Pancreas (tissue), 10 donors: Measurements from ENCODE around the gene FOXO1. TPM values are rescaled to one million over a fixed set of nuclear protein-coding genes. Genes with fewer than 3 reads are reported as not detected.

Experiments
- ATAC-seq, 4 donors: fragments of 200-7000 bp; cut with Tn5 transposase; one replicate each; pipeline versions ENCODE4 v1.8.0 to v1.9.1; 2020; ENCODE audit warnings: mild to moderate bottlenecking in 4 of 4, moderate library complexity in 4 of 4
- DNase-seq, 6 donors: peaks; one replicate each; pipeline ENCODE4 v3.0.0-alpha.2; 2020
- FAIRE-seq: peaks from 2 replicates; lab custom pipeline; 2012; peaks lifted over from hg19 to GRCh38; lab: Jason Lieb, UNC
- H3K27ac ChIP-seq, 4 donors: fragments of 200-600 bp; sonication (generic); 1 replicate in 3 of 4; 2 replicates in 1 of 4; pipeline versions ENCODE4 v1.5.0 to v1.8.0; 2020
- H3K27me3 ChIP-seq, 4 donors: fragments of 200-600 bp; one replicate each; pipeline ENCODE4 v1.8.0; 2021
- H3K36me3 ChIP-seq, 3 donors: fragments of 200-600 bp; sonication (generic) in 1 of 3; one replicate each; pipeline versions ENCODE4 v1.5.0 to v1.8.0; 2020 to 2021
- H3K4me1 ChIP-seq, 3 donors: fragments of 200-600 bp; one replicate each; pipeline ENCODE4 v1.8.0; 2021
- H3K4me3 ChIP-seq, 4 donors: fragments of 200-600 bp; sonication (generic) in 2 of 4; one replicate each; pipeline versions ENCODE4 v1.5.0 to v1.8.0; 2020 to 2021
- H3K9me3 ChIP-seq, 4 donors: fragments of 200-600 bp; one replicate each; pipeline ENCODE4 v1.8.0; 2021
- CTCF ChIP-seq, 4 donors: fragments of 200-600 bp; sonication (generic) in 3 of 4; IDR thresholded peaks; one replicate each; pipeline versions ENCODE4 v1.5.0 to v1.8.0; 2021; ENCODE audit warnings: antibody characterized with exemption in 4 of 4
- WGBS, 2 donors: extraction: QIAGEN DNeasy Blood & Tissue Kit; methylation state at CpG; one replicate each; pipeline ENCODE4 v1.1.7; 2013; 5-methylcytosine and 5-hydroxymethylcytosine counted together
- intact Hi-C, 3 donors: fragments of 100-400 bp; cut with DNase I; formaldehyde crosslinking; loops; one replicate each; pipeline versions ENCODE4 v1.11.1 to v1.14.2; 2022
- polyA plus RNA-seq, 2 donors: library from polyadenylated mRNA; stranded (reverse); fragments of 200-250 nt; gene quantifications; one replicate each; pipeline ENCODE4 v1.2.3, GENCODE V29; 2013
- total RNA-seq, 6 donors: library from RNA; stranded (reverse); fragmentation: NEBNext Ultra II Directional in 4 of 6; extraction: Animal tissue kit (Norgen Biotek cat#: 25700) in 4 of 6; gene quantifications; one replicate each; pipeline versions ENCODE4 v1.2.1 to v1.2.4, GENCODE V29; 2021 to 2023
- donor health status: healthy with polysubstance abuse.
- donor health status: DM: no; HTN: no; CAD: no; lungs with moderate emphysema.
- donor health status: DM: no; HTN: no; CAD: no.
- donor health status: control.
- donor health status: control.
- donor health status: Bipolar disorder and iron deficiency.
- donor health status: DM: yes; HTN: yes; CAD: no.
- donor health status: DM: no; HTN: no; CAD: no.
- donor health status: DM: no; HTN: no; CAD: no.
- donor health status: DM: yes; HTN: yes; CAD: no.

The FOXO1 gene
- total and polyA plus RNA-seq, 8 donors = 3.8 to 21.9 (median 15.0) TPM

- FAIRE-seq = no peak
- no peak for DNase-seq
- WGBS, 2 donors = 79 to 85% methylated on average over 3 of the region's 3 CpGs
- Histone ChIP-seq H3K27ac (no peak overlapping the region), H3K36me3 (no peaks in the 10 kb centered on the region), H3K4me3 (no peak overlapping the region), H3K27me3 (no peaks in the 10 kb centered on the region), H3K9me3 (no peaks in the 10 kb centered on the region), H3K4me1 (peaks cover 0 to 7% (median 0%) of the 10 kb centered on the region in 3 donors)
- no peak for ATAC-seq
- no peak for TF ChIP-seq CTCF (IDR thresholded peaks at IDR 0.05)
- intact Hi-C loops = no loop called here
Observed at GRCh38 chr13:40578055-40578454, 88.4 kb downstream of the FOXO1 start.

DNA sequence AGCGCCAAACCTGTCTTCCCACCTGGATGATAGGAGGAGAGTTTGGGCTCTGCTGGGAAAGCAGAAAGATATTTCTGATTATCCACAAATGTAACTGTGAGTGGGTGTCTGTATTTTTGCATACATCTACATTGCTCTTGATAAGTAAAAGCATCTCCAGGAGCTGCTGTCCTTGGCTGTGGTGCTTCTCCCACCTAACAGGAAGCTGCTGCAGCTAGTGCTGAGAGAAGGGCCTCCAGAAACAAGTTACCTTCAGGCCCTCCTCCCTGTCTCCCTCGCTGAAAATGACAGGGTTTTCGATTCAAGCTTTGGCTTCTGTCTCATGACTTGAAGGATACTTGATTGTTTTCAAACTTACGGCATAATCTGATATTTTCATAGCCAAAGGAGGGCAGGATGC lies 90.1 kb downstream of the FOXO1 start:
- Histone ChIP-seq H3K36me3 (no peaks in the 10 kb centered on the region), H3K27ac (no peak overlapping the region), H3K4me1 (peaks cover 0 to 7% (median 4%) of the 10 kb centered on the region in 3 donors), H3K9me3 (no peaks in the 10 kb centered on the region), H3K27me3 (no peaks in the 10 kb centered on the region), H3K4me3 (no peak overlapping the region)
- ATAC-seq (no peak), DNase-seq (no peak), FAIRE-seq (no peak)
- TF ChIP-seq CTCF (IDR thresholded peaks at IDR 0.05) = no peak
- WGBS, 2 donors = 75 to 77% methylated on average over 4 of the region's 4 CpGs
- intact Hi-C loops = no loop called here

DNA sequence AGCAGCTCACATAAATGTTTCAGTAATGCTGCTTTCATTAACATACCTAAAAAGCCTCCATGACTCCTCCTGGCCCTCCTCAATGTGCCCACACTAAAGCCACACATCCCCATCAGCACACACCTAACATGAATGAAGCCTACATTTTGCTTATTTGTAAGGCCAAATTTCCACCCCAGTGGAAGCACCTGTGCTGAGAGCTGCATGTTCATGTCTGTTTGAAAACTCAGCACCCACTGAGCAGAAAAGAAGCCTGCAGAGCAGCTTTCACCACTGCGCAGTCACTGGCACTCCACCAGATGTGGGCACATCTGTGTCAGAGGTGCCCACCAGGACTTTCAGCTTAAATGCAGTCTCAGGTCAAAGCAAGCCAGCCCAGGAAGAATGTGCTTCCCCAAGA lies 93.5 kb downstream of the FOXO1 start:
- Histone ChIP-seq H3K9me3 (no peaks in the 10 kb centered on the region), H3K4me3 (no peak overlapping the region), H3K36me3 (no peaks in the 10 kb centered on the region), H3K4me1 (peaks cover 4 to 17% (median 16%) of the 10 kb centered on the region in 3 donors), H3K27me3 (no peaks in the 10 kb centered on the region), H3K27ac (no peak overlapping the region)
- FAIRE-seq (no peak), DNase-seq (no peak), ATAC-seq (no peak)
- 98 to 100% methylated on average over 1 of the region's 1 CpG for WGBS, 2 donors
- TF ChIP-seq CTCF (IDR thresholded peaks at IDR 0.05) = no peak
- intact Hi-C loops = no loop called here

DNA sequence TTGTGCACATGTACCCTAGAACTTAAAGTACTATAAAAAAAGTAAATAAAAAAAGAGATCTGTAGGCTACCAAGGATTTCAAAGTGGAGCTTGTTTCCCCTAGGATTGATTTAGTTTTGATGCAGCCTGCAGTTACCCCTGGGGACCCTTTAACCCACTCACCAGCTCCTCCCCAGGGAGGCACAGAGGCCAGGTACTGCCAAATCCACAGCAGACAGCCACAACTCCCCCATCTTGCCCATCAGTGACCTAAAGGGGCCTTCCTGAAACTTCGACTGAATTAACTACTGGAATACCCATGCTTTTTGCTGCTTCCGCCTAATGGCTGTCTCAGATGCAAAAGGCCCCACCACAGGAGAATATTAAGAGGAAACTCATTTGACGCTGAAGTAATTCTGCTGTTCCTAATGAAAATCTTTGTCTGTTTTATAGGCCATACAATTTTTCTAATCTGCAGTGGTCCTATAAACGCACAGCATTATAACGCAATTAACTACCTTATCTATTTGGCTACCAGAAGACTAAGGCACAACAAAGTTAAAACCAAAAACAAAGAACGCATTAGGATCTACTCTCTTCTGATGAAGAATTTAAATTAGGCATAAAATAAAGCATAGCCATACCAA lies 95.0 kb downstream of the FOXO1 start:
- Histone ChIP-seq H3K9me3 (no peaks in the 10 kb centered on the region), H3K4me3 (no peak overlapping the region), H3K27ac (no peak overlapping the region), H3K36me3 (no peaks in the 10 kb centered on the region), H3K27me3 (no peaks in the 10 kb centered on the region), H3K4me1 (peaks cover 4 to 21% (median 16%) of the 10 kb centered on the region in 3 donors)
- ATAC-seq (no peak), FAIRE-seq (no peak), DNase-seq (no peak)
- TF ChIP-seq CTCF (IDR thresholded peaks at IDR 0.05) = no peak
- intact Hi-C loops = no loop called here
- WGBS, 2 donors = 82 to 83% methylated on average over 6 of the region's 6 CpGs

GRCh38 chr13:40570930-40571329 lies 95.5 kb downstream of the FOXO1 start:
- Histone ChIP-seq H3K4me3 (no peak overlapping the region), H3K27ac (no peak overlapping the region), H3K4me1 (peaks cover 4 to 21% (median 16%) of the 10 kb centered on the region in 3 donors), H3K27me3 (no peaks in the 10 kb centered on the region), H3K36me3 (no peaks in the 10 kb centered on the region), H3K9me3 (no peaks in the 10 kb centered on the region)
- 89 to 94% methylated on average over 4 of the region's 4 CpGs for WGBS, 2 donors
- TF ChIP-seq CTCF (IDR thresholded peaks at IDR 0.05) = no peak
- DNase-seq (no peak), FAIRE-seq (no peak), ATAC-seq (no peak)
- intact Hi-C loops = no loop called here
